ENCODE measurements around the gene MYL4.

DNA sequence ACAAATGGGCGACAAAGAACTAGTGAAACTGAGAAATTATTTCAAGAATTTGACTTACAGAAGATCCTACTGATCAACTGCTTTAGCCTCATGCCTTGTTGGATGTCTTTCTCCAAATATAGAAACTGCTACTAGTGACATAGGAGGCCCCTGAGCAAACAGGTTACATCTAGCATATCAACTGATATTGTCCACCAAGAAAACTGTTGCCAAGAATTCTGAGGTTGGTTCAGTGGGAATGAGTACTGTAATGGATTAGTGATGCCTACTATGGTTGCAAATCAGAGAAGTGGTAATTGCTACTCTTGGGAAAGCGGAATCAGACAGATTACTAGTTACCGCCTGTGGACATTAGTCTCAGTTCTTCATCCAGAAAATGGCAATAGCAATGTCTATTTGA lies 30.0 kb upstream of the MYL4 start:
- TF ChIP-seq, protein P1, sequence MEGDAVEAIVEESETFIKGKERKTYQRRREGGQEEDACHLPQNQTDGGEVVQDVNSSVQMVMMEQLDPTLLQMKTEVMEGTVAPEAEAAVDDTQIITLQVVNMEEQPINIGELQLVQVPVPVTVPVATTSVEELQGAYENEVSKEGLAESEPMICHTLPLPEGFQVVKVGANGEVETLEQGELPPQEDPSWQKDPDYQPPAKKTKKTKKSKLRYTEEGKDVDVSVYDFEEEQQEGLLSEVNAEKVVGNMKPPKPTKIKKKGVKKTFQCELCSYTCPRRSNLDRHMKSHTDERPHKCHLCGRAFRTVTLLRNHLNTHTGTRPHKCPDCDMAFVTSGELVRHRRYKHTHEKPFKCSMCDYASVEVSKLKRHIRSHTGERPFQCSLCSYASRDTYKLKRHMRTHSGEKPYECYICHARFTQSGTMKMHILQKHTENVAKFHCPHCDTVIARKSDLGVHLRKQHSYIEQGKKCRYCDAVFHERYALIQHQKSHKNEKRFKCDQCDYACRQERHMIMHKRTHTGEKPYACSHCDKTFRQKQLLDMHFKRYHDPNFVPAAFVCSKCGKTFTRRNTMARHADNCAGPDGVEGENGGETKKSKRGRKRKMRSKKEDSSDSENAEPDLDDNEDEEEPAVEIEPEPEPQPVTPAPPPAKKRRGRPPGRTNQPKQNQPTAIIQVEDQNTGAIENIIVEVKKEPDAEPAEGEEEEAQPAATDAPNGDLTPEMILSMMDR (IDR thresholded peaks at IDR 0.05): no peak
- no peak for TF ChIP-seq POLR2A (IDR thresholded peaks at IDR 0.05)

Measured in thyroid gland (tissue), 4 donors.